ENCODE results near the gene MAPK8IP3.

The MAPK8IP3 gene

GRCh38 chr16:1743376-1744337, 37.7 kb downstream of the MAPK8IP3 start:
- no peak for DNase-seq

DNA sequence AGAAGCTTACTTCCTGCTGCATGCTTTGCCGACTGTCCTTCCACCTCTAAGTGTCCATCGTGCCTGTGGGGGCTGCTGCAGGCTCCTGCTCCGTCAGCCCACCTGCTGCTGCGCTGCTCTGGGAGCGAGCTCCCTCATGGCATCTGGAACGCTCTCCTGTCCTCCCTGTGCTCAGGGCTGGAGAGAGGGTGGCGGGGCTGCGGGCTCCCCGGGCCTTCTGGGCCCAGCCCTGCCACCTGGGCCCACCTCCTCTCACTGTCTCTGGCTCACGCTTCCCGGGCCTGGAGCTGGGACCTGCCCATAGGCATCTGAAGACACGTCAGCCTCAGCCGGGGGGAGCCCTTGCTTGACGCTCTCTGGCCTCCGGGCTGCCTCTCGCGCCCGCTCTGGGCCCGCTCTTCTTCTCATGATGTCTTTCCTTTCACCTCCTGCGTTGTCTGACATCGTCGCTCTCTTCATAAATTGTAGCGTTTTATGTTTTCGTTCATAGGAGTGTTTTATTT, 38.4 kb downstream of the MAPK8IP3 start:
- no peak for DNase-seq

DNA sequence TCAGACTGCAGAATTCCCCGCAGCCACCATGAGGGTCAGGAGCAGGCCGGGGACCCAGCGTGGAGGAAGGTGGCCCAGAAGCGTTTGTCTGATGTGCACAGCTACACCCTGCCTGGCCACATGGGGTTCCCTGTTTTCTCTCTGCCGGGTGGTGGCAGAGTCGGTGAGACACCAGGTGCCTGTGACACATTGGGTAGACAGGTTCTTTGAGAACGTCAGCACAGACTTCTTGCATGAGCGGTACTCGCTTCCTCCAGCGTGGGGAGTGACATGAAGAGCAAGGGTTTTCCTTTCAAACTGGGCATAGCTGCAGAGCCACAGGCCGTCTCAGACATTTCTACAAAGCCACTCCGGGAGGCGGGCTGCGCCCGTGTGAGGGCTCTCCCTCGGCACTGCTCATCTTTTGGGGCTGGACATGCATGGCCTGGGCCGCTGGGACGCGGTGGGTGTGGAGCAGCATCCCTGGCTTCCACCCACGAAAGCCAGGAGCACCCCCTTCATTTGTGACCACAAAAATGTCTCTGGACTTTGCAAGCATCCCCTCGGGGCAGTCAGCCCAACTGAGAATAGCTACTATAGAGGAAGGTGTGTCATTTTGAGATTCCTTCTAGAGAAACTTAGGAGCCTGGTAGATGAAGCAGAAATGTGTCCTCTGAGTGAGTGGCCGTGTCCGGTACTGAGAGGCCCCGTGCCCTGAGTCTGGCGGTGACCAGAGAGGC, 39.3 kb downstream of the MAPK8IP3 start:
- DNase-seq: no peak

DNA sequence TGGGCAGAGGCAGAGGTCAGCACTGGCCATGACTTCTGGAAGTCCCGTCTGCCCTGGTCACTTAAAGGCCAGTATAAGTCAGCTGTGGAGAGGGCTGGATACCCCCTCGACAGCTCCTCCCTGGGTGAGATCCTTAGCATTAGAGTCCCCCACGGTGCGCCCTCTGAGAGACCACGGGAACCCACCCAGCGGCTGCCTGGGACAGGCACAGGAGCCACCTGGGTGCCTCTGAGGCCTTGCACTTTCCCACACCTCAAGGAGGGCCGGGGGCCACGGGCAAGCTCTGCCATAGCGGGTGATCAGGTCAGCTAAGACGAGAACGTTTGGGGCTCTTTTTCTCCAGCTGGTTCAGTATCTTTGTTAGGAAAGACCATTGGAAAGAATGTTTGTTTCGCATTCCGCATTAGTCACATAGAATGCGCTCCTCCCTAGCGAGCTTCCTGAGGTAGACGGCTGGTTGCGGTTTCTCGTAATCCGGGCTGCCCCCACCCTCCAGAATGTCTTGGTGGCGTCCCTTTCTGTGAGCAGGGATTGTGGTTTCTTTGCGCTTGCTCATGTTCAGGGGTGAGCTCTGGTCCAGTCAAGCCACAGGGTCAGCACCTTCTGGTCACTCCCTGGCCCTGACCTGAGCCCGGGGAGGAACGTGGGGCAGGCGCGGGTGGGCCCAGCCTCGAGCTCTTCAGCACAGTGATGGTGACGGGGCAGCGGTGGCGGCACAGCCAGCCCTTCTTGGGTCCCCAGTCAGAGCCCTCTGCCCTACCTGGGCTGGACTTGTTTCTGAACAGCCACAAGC, 40.1 kb downstream of the MAPK8IP3 start:
- DNase-seq: no peak

- DNase-seq: no peak
Observed at GRCh38 chr16:1746693-1747195, 40.7 kb downstream of the MAPK8IP3 start.

GRCh38 chr16:1747934-1748333, 41.9 kb downstream of the MAPK8IP3 start:
- no peak for DNase-seq

- no peak for DNase-seq
Observed at GRCh38 chr16:1749152-1750117, 43.4 kb downstream of the MAPK8IP3 start.

GRCh38 chr16:1751946-1752345, 46.0 kb downstream of the MAPK8IP3 start:
- DNase-seq: no peak

GRCh38 chr16:1752853-1753252, 46.9 kb downstream of the MAPK8IP3 start:
- DNase-seq: no peak

GRCh38 chr16:1754204-1754603, 48.2 kb downstream of the MAPK8IP3 start:
- DNase-seq: no peak

DNA sequence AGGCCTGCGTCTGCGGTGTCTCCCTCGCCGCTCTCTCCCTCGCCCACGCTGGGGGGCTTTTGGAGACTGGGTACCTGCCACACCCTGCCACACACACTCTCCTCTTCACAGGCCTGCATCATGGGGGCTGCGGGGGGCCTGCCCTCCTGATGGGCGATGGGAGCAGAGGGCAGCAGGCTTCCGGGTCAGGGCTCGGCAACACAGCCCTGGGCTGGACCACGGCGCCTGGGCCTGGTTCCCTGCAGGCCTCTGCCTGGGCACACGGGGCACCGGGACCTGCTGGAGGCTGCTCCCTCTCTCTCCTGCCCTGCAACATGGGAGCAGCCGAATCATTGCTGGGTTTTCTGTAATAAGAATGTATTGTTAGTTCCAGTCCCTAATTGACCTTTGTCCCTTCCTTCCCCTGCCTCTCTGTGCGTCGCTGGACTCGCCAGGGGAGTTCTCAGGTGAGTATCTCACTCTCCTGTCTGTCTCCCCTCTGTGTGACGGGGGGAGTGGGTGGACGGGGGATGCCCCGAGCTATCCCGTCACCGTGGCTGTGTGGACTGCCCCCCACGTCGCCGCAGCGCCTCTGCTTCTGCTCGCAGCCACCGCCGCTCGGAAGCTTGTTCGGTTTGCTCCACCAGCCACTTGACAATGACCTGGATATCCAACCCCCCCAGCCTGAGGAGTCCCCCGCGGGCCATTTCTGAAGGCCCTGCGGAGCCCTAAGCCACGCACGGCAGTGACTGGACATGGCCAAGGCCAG, 51.9 kb downstream of the MAPK8IP3 start:
- no peak for DNase-seq

GRCh38 chr16:1758923-1759322, 52.9 kb downstream of the MAPK8IP3 start:
- DNase-seq: peak; percentile 36

DNA sequence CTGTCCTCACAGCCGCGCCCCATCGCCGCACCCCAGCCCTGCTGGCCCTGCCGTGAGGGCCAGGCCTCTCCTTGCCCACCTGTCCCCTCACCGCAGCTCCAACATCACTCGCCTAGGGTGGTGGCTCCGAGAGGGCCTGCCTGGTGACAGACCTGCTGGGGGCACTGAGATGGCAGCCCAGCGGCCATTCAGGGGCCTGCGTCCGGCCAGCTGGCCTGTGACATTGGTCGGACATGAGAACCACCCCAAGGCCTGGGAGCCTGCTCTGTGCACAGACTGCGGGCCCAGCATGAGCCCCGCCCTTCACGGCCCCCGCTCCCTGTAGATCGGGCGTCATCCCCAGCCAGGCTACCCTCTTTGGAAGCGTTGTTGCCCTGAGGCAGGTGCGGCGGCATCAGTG, 53.5 kb downstream of the MAPK8IP3 start:
- DNase-seq: no peak

- peak; percentile 40 for DNase-seq
Observed at GRCh38 chr16:1760911-1761310, 54.9 kb downstream of the MAPK8IP3 start.

DNA sequence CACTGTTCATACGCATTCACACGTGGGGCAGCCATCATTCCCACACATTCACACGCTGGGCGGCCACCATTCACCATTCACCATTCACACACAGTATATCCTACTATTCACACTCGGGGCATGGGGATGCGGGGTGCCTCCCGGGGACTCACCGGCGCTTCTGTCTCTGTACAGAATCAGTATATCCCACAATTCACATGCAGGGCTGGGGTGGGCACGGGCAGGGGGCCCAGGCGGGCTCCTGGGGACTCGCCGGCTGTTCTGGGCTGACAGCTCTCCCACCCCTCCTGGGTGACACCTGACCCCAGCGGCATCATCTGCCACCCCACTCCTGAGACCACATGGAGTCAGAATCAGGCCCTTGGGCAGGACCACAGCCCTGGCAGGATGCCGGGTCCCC, 55.8 kb downstream of the MAPK8IP3 start:
- no peak for DNase-seq

DNA sequence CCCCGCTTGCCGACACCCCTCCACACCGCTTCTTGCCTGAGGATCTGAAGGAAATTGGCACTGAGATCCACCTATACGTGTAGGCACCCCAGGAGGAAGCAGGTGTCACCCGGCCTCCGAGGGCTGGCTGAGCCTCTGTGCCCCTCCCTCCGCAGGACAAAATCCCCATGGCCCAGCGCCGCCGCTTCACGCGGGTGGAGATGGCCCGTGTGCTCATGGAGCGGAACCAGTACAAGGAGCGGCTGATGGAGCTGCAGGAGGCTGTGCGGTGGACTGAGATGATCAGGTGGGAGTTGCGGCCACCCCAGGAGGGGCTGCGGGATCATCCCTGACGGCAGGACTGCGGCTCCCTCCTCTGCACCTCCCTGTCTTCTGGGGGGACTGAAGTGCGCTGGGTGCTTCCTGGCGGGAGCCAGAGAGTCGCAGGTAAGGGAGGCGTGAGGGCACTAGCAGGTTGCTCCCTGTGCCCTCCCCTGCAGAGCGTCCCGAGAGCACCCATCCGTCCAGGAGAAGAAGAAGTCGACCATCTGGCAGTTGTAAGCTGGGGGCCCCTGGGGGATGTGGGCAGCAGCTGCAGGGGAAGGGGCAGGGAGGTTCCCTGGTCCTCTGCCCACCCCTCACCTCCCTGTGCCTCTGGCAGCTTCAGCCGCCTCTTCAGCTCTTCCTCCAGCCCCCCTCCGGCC, 56.3 kb downstream of the MAPK8IP3 start:
- DNase-seq: no peak

DNA sequence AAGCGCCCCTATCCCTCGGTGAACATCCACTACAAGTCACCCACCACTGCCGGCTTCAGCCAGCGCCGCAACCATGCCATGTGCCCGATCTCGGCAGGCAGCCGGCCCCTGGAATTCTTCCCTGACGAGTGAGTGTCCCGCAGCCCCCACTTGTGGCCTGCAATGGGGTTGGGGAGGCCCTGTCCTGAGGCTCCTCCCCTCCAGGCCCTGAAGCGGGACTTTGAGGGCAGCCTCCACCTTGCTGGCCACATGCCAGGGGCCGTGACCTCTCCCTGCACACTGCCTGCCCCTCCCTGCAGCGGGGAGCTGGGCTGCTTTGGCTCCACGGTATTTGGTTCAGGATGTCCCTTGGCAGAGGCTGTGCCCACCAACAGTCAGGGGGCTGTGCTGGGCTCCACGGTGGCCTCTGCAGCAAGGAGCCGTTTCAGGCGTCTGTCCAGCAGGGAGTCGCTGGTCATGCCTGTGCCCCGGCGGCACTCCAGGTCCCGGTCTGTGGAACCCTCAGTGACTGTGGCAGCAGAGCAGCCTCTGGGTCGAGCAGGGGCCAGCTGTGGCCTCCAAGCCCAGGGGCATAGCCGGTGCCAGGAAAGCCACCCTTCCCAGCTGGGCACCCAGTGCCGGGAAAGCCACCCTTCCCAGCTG, 57.0 kb downstream of the MAPK8IP3 start:
- no peak for DNase-seq

DNA sequence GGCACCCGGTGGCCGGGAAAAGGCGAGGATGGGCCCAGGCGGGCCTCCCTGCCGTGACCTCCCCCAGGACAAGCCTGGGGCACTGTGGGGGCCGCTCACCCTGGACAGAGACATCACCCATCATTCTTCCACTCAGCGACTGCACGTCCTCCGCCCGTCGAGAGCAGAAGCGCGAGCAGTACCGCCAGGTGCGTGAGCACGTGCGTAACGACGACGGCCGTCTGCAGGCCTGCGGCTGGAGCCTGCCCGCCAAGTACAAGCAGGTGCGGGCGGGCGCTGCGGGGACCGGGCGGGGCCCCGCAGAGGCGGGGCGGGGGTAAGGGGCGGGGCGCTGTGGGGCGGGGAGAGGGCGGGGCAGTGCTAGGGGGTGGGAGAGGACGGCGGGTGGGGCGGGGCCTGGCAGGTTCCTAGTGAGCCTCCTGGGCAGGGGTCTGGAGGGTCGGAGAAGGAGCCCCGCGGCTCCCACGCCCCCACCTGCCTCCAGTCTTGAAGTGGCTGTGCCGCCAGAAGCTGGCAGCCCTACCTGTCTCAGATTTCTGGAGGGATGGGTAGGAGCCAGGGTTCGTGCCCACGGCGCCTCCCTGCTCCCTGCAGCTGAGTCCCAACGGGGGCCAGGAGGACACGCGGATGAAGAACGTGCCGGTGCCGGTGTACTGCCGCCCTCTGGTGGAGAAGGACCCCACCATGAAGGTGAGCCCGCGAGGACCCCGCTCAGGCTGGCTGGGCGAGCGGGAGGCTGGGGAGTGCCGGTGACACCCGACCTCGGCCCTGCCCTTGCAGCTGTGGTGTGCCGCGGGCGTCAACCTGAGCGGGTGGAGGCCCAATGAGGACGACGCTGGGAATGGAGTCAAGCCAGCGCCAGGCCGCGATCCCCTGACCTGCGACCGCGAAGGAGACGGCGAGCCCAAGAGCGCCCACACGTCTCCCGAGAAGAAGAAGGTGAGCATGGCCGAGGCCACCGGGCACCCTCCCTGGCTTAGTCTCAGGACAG, 57.8 kb downstream of the MAPK8IP3 start:
- DNase-seq: peak; percentile 61

Measured in right forelimb (tissue), 1 donor.